Stimulated activated CD4-positive, alpha-beta T cell treated with anti-CD3 and anti-CD28 coated beads, Interleukin-12 subunit alpha, Interleukin-12 subunit beta, amount 100 ng/mL, for 48 hours (primary cell): Measurements from ENCODE around the gene ATG9B.

Experiments
- DNase-seq, 3 donors: peaks; one replicate each; pipeline ENCODE4 v3.0.0-alpha.2; 2020; ENCODE audit warnings: low read depth in 2 of 3, low spot score in 1 of 3

ATG9B gene

GRCh38 chr7:150968056-150968733 is 56.1 kb downstream of the ATG9B start:
- DNase-seq, result no peak

GRCh38 chr7:150967349-150967748 is 56.9 kb downstream of the ATG9B start:
- no peak for DNase-seq

GRCh38 chr7:150966002-150966401 is 58.3 kb downstream of the ATG9B start:
- DNase-seq, result no peak

GRCh38 chr7:150965273-150965830 is 58.9 kb downstream of the ATG9B start:
- DNase-seq, result no peak
